CMK (cell line): ENCODE measurements around the gene KCNH5.

ENCODE experiments used
- DNase-seq: peaks from one replicate; pipeline ENCODE4 v3.0.0-alpha.2; 2010; ENCODE audit warnings: low read depth

KCNH5 gene, protein sequence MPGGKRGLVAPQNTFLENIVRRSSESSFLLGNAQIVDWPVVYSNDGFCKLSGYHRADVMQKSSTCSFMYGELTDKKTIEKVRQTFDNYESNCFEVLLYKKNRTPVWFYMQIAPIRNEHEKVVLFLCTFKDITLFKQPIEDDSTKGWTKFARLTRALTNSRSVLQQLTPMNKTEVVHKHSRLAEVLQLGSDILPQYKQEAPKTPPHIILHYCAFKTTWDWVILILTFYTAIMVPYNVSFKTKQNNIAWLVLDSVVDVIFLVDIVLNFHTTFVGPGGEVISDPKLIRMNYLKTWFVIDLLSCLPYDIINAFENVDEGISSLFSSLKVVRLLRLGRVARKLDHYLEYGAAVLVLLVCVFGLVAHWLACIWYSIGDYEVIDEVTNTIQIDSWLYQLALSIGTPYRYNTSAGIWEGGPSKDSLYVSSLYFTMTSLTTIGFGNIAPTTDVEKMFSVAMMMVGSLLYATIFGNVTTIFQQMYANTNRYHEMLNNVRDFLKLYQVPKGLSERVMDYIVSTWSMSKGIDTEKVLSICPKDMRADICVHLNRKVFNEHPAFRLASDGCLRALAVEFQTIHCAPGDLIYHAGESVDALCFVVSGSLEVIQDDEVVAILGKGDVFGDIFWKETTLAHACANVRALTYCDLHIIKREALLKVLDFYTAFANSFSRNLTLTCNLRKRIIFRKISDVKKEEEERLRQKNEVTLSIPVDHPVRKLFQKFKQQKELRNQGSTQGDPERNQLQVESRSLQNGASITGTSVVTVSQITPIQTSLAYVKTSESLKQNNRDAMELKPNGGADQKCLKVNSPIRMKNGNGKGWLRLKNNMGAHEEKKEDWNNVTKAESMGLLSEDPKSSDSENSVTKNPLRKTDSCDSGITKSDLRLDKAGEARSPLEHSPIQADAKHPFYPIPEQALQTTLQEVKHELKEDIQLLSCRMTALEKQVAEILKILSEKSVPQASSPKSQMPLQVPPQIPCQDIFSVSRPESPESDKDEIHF

DNA sequence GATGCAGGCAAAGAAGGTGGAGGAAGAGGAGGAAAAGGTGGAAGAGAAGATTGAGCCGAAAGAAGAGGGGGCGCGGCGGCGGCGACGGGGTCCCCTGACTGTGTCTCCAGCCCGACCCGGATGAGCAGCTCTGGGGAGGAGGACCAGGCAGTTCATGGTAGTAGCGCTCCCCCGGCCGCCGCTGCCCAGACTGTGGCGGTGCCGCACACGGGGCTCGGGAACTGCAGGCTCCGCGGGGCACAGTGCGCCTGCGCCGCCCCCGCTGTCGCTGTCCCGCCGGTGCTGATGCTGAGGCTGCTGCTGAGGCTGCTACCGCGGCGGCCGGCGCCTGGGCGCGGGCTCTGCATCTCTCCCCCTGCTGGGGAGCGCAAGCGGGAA, at the start of gene KCNH5:
Gene KCNH5 (minus strand): TSS at position 225 of the 378 bp plus-strand sequence. CDS start 272 bp downstream, outside the sequence.
- DNase-seq = no peak

DNA sequence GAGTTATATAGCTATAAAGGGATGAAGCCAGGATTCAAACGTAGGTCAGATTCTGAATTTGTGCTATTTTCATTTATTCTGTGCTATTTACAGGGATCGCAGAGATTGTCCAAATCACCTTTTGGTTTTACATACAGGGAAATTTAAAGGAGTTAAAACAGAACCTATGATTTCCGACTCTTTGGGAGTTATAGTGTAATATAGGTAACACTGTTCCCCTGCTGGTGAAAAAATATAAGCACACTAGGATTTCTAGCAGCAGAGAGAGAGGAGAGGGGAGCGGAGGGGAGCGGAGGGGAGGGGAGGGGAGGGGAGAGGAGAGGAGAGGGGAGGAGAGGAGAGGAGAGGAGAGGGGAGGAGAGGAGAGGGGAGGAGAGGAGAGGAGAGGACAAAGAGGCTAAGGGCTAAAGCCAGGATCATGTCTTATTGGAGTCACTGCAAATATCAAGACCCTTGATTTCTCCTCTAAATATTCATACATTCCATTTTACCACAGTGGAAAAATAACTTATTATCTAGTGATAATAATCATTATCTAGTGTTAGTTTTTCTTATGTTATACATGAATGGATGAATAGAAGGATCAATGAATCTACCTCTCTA, 46.2 kb upstream of the KCNH5 start:
- DNase-seq = no peak

DNA sequence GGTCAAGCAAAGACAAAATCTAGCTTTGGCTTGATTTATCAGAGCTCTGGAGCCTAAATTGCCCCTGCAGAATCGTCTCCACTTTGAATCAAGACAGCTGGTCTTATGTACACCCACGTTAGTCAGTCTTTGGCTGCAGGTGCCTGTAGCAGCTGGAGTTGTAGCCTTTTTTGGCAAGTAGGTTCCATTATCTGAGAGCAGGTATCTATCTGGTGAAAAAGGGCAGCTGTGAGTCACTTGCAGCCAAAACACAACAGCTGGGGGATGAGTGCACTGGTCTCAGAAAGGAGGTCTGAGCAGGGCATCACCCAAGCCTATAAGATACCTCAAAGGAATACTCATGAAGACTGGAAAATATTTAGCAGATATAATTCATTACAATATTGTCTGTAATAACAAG, 43.6 kb upstream of the KCNH5 start:
- DNase-seq = no peak

DNA sequence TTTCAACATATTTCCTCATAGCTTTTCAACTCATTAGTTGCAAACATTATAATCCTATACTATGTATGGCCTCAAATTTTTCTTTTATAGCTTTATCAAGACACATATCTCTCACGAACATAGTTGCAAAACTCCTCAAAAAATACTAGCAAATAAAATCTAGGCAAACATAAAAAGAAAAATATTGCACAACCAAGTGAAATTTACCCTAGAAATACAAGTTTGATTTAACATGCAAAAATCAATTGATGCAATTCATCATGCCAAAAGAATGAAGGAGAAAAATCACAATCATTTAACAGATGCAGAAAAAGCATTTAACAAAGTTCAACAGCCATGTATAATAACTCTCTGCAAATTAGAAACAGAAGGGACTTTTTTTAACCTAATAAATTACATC, 33.3 kb upstream of the KCNH5 start:
- no peak for DNase-seq

DNA sequence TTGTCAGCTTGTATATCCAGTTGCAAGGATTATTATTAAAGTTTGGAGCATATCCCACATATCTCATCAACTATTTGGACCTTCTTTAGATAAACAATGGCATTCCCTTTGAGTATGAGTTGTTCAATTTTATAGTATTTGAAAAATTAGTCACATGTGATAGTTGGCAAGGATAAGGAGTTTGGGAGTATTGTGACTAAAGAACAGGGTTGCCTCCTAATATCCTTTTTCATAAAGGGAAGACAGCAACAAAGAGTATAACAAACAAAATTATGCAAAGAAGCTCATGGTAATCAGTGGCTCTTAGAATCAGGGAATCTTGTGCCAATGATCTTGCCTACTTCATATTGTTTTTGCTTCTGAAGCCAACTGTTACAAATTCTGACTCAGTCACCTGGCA, 31.2 kb upstream of the KCNH5 start:
- DNase-seq = no peak

DNA sequence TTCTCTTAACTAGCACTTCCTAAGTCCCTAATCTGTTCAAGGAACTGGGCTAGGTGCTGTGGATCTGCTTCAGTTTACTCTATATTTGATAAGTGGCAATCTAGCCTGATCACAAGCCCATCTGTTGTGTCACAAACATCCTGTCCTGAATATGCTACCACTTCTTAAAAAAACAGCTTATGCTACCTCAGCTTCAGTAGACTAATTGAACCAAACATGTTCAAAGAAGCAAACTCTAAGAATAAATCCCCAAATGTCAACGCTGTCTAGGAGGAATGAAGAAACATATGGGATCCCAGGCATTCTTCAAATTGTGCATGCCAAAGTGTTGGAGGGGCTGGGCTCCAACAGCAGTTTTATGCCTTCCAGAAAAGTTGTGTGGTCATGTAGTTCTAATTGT, 10.4 kb upstream of the KCNH5 start:
- DNase-seq = no peak

DNA sequence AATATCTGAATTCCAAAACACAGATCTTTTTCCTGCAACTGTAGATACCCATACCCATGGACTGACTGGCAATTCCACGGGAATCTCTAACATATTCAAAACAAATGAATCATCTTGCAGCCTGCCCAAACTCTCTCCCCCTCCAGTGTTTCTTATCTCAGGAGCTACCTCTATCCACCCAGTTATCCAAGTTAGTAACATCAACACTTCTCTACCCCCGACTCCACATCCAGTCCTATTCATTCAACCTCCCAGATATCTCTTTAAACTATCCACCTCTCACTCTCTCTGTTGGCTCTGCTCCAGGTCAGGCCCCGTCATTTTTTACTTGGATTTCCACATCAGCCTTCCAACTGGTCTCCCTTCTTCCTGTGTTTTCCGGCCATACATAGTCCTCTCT, 6.7 kb upstream of the KCNH5 start:
- no peak for DNase-seq

DNA sequence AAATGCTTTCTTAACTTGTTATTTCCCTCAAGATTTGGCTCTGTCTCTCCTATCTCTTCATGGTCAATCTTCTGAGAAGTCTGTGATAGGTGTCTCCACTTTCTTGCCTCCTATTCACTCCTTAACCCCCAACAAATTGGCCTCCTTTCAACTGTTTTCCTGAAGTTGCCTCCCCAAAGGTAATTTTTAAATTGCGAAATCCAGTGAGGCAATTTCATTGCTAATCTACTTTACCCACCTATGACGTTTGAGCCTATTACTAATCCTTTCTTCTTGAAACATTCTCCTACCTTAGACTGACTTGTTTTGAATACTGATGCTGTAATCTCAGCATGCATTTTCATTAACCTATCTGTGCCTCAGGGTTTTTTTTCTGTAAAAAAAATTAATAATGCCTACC, 6.0 kb upstream of the KCNH5 start:
- no peak for DNase-seq

DNA sequence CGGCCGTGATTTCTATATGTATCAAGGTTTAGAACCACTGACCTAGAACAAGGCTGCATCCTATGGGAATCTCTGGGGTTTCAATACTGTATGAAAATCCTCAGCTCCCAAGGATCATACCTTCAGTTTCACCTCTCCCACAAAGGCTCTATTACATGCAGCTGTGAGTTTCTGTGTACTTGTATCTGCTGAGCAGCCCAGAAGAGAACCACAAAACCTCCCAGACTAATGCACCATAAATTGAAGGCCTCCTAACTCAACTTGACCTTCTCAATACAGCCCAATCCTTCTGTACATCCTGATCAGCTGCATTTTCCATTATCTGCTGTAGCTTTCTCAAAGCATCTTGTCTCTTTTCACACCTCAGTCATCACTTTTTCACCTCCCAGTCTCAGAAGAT, 5.4 kb upstream of the KCNH5 start:
- DNase-seq = no peak

DNA sequence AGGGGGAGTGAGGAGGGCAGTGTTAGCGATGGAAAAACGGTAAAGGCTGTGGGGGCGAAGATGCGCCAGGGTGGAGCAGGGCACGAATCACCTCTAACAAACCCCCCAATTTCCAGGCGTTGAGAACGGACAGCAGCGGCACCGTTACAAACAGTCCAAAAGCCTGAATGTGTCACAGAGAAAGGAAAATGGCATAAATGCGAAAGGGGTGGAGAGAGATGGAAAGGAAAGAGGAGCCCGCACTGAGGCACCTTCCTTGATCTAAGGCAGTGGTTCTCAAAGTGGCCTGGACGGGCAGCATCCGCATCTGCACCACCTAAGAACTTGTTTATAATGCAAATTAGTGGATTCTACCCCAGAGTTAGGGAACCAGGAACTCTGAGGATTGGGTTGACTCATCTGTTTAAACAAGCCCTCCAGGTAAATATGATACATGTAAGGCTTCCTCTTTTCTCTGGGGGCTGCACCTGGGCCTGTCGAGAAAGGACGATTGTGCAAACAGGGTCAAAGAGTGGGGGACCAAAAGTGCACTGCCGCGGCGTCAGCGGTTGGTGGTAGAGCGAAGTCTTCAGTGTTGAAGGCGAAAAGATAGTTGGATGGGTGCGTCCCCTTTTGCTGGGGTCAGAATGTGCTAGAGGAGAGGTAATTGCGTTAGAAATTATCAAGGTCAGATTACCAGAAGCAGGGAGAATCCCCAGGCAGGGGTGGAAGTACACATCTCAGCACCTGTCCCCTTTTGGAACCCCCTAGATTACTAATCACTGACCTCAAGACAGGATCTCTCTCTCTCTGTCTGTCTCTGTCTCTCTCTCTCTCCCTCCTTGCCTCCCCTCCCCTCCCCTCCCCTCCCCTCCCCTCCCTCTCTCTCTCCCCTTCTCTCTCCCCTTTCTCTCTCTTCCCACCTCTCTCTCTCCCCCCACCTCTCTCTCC, 1.3 kb upstream of the KCNH5 start:
- DNase-seq = no peak

DNA sequence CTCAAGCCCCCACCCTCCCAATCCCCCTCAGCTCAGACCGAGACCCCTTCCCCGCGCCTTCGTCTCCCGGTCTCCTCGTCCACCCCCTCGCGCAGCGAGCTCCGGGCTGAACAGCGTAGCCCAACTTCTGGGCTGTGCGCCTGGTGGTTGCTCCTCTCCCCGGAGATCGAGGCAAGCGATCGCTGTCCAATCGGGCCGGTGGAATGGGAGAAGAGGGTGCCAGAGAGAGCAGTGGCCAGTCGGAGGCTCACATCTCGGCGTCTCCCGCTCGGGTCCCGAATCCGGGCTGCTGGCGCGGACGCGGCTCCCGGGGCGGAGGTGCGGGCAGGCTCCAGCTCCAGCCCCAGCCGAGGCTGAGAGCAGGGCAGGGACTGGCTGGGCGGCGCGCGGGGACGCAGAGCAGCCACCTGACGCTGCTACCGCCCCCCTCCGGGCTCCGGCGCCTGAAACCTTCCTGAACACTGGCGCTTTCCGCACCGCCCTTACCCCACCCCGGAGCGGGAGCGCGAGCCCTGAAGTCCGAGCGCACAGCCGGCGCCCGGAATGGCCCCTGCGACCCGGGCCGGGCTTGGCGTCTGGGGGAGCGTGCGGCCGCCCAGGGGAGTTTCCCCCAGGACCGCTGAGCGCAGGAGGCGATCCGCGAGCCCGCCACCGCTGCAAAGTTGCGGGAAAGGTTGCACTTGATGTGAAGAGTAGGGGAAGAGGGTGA, 508 bp upstream of the KCNH5 start:
- no peak for DNase-seq

DNA sequence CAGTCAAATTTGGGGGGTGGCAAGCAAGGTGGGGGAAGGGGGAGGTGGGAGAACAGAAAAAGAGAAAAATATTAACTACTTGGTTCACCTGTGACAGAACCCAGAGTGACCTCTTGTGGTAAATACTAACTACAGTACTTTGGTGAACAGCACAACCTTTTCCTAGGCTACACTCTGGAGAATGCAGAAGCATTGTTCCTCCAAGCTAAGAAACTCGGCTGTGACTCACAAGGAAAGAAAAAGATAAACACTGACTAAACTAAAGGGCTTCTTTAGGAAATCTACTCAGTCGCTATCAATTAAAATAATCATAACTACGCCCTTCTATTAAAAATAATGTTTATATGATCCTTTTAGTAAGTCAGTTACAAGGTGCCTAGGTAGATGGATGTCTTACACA, 5.4 kb downstream of the KCNH5 start:
- DNase-seq = no peak

DNA sequence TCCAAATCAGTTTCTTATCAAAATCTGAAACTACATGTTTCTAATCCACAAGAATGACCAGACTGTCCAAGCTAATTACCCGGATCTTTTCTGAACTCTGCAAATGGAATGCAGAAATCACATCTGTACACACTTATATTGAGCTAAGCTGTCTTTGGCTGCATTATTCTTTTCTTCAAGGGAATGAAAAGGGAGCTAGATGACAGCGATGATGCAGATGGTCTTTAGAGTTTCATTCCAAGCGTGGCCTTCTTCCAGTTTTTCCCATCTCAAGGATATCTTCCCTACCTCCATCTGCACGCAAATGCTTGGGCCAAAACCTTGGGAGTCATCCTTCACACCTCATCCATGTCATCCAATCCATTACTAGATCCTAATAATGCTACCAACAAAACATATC, 12.6 kb downstream of the KCNH5 start:
- no peak for DNase-seq

DNA sequence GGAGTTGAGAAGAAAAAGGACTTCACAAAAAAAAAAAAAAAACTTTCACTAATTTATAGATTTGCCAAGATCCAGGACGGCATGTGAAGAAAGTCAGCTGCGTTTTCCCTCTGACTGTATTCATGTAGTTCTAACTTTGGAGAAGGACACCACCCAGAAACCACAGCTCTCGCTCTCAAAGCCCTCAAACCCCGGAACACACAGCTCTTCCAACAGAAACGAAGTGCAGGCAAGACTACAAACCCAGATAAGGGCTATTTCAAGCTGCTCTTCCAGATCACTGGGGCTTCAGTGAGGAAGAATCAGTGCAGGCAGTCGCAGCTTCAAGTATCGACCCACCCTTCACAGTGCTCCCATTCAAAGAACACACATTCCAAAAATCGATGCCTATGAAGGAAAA, 13.2 kb downstream of the KCNH5 start:
- no peak for DNase-seq

DNA sequence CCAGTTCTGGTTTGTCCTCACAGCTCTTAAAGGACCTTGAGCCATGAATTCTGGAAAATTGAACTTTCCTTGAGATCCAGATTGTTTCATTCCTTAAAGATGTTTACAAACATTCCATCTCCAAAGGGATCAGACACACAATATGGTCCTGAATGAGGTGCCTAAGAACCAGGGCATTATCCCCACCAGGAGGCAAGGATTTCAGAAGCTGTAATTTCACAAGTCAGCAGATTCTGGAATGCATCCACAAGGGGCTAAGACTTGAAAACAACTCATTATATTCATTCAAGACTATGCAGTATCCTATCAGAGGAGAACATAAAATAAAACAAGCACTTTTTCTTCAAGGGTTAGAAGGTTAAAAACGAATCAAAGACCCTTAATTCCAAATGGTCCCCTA, 15.1 kb downstream of the KCNH5 start:
- DNase-seq = no peak

DNA sequence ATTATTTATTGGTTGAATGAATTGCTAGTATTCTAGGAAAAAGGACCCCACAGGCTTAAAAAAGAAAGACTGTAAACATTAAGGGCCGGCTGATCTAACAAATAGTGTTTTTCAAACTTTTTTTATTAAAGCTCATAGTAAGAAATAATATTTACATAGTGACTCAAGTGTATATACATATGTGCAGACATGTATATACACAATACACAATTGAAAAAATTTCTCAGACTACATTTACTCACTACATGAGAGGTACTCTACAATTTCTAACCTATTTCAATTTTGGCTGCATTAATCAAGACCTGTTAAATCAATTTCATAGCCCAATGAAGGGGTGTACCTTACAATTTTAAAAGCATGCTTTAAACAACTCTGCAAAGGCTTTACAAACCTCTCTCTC, 17.5 kb downstream of the KCNH5 start:
- no peak for DNase-seq

DNA sequence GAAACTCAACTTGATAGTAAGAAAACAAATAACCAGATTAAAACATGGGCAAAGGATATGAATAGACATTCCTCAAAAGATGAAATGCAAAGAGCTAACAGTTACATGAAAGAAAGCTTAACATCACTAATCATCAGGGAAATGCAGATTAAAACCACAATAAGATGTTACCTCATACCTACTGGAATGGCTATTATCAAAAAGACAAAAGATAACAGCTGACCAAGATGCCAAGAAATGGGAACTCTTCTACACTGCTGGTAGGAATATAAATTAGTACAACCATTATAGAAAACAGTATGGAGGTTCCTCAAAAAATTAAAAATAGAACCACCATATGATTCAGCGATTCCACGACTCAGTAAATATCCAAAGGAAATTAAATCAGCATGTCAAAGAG, 18.8 kb downstream of the KCNH5 start:
- no peak for DNase-seq

DNA sequence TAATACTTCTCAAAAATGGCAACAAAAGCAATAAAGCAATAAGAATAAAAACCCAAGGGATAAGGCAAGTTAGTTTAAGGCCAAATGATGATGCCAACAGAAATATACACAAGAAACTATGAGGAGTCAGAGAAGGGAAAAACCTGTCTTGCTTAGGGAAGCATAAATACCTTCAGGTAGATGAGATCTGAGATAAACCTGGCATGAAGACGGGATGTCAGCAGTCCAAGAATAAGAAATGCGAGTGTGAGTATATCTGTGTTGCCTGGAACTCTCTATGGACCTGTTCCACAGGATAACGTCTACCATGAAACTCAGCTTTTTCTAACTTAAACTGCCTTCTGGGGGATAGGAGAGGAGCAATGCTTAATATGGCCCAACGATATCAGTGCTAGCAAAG, 30.6 kb downstream of the KCNH5 start:
- DNase-seq = no peak

DNA sequence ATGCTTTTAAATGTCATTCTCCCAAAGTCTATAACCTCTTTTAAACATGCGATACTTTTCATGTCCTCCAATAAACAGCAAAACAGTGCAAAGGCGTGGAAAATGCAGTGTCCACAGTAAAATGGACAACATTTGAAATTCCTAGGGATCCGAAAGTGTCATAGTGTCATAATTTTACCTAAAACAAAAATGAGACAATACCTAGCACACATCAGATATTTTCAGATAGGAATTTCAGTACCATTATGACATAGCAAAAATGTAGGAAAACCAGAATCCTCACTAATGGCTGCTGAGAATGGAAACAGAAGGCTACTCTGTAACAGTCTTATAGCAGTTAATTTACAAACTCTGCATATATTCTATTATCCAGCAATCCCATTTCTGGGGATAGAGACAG, 33.1 kb downstream of the KCNH5 start:
- DNase-seq = no peak

DNA sequence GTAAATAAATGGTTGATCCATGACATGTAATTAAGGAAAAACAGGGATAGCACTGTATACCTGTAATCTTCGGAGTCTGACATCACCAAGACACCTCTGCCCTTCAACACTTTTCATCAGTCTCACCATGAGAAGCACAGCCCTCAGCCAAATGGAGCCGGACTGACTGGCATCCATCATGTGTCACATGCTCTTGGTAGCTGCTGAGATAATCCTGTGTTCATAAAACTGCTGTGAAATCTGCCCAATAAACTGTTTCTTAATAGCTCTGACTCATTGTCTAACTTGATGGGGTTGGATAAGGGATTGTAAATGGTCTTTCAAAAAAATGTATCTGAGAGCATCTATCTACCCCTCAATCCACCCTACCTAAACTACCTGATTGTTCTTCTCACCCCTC, 33.6 kb downstream of the KCNH5 start:
- no peak for DNase-seq

DNA sequence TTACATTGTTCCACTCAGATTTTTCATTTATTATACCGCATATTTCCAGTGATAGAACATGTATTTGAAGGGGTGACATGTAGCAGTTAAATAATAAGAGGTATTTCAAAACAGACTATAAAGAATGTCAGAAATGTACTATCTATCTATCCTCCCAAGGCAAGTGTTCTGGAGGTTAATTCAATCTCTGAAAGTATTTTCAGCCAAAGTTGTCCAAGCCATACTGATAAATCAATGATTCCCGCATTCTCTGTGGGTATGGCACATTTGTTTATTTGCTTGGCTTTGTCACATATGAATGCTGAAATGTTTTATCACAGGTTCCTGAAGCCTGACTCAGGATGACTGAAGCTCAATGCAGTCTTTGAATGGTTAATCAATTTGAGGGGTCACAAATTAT, 35.8 kb downstream of the KCNH5 start:
- no peak for DNase-seq
